Body of pancreas (tissue), 4 donors: ENCODE measurements around the gene SNED1. TPM values are rescaled to one million over a fixed set of nuclear protein-coding genes. Genes with fewer than 3 reads are reported as not detected.
"Not testable (repeated sequence)": the region's sequence is repeated elsewhere in the genome, so short reads cannot be mapped to it uniquely, and the experiment has no call there.

Experiments
- ATAC-seq: fragments of 150-250 bp; one replicate; pipeline ENCODE4 v1.9.1; 2016
- DNase-seq, 4 donors: peaks; one replicate each; pipeline ENCODE4 v3.0.0-alpha.2; 2019
- H3K27ac ChIP-seq, 4 donors: fragments of 200-600 bp; sonication (generic); 1 replicate in 3 of 4; 2 replicates in 1 of 4; pipeline versions ENCODE4 v1.5.1 to v1.6.1; 2016 to 2019; ENCODE audit warnings: mild to moderate bottlenecking in 1 of 4, mixed read lengths in 1 of 4, moderate library complexity in 1 of 4
- H3K27me3 ChIP-seq, 2 donors: fragments of 200-600 bp; sonication (generic); one replicate each; pipeline ENCODE4 v1.6.0; 2016; ENCODE audit warnings: mild to moderate bottlenecking in 1 of 2
- H3K36me3 ChIP-seq, 2 donors: fragments of 200-600 bp; sonication (generic); replicated peaks in 1 of 2; 2 replicates each; pipeline ENCODE4 v1.5.1; 2016; ENCODE audit warnings: low read depth in 2 of 2; ENCODE audit not compliant: insufficient read depth in 1 of 2
- H3K4me1 ChIP-seq: fragments of 200-600 bp; sonication (generic); one replicate; pipeline ENCODE4 v1.6.0; 2016
- H3K4me3 ChIP-seq, 2 donors: fragments of 200-600 bp; sonication (generic); 1 replicate in 1 of 2; 2 replicates in 1 of 2; pipeline ENCODE4 v1.5.1; 2016 to 2019
- H3K9me3 ChIP-seq, 3 donors: fragments of 200-600 bp; sonication (generic); 1 replicate in 2 of 3; 2 replicates in 1 of 3; pipeline ENCODE4 v1.5.1; 2016
- POLR2A ChIP-seq, 3 donors: fragments of 450-650 bp; IDR thresholded peaks; one replicate each; pipeline ENCODE4 v1.6.1; 2016; ENCODE audit warnings: antibody characterized with exemption in 3 of 3, mild to moderate bottlenecking in 2 of 3
- WGBS, 2 donors: methylation state at CpG; one replicate each; pipeline ENCODE4 v1.1.5; 2017; 5-methylcytosine and 5-hydroxymethylcytosine counted together
- intact Hi-C: fragments of 100-400 bp; cut with DNase I; formaldehyde crosslinking; loops from one replicate; pipeline ENCODE4 v1.15.1; 2023
- total RNA-seq, 2 donors: library from RNA; depleted of rRNA; stranded (reverse); fragments of >200 nt; gene quantifications; one replicate each; pipeline ENCODE4 v1.1.0, GENCODE V29; 2016
- TF ChIP-seq, protein P1 (sequence below), 7 experiments: fragments of 450-650 bp in 4 of 7; fragments of 200-600 bp in 3 of 7; sonication (generic) in 3 of 7; IDR thresholded peaks; one replicate each; pipeline ENCODE4 v1.5.1; 2016 to 2019; ENCODE audit warnings: antibody characterized with exemption in 7 of 7

SNED1 gene
- total RNA-seq, 2 donors from 2014 or later: 13.5 to 33.0 TPM

DNA sequence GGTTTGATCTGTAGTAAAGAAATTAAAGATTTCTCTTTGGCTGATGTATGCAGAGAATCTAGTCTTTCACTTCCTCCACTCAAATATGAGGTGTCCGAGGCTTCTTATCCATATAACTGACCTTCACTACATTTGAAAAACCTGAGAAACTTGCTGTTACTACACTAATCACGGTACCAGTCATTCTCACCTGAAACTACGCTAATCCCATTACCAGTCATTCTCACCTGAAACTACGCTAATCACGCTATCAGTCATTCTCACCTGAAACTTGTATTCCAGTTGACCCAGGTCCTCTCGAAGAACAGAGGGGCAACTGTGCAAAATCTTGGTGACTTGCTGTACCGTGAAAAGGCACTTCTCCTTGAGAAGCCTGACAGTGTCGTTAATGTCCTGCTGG, 98.6 kb downstream of the SNED1 start:
- intact Hi-C loops: no loop called here
- Histone ChIP-seq H3K36me3 (peaks cover 7 to 11% of the 10 kb centered on the region in 2 donors), H3K27me3 (no peaks in the 10 kb centered on the region), H3K9me3 (no peaks in the 10 kb centered on the region), H3K4me3 (no peak overlapping the region), H3K4me1 (peaks cover 19% of the 10 kb centered on the region), H3K27ac (no peak overlapping the region)
- TF ChIP-seq POLR2A (IDR thresholded peaks at IDR 0.05): no peak
- TF ChIP-seq, protein P1, sequence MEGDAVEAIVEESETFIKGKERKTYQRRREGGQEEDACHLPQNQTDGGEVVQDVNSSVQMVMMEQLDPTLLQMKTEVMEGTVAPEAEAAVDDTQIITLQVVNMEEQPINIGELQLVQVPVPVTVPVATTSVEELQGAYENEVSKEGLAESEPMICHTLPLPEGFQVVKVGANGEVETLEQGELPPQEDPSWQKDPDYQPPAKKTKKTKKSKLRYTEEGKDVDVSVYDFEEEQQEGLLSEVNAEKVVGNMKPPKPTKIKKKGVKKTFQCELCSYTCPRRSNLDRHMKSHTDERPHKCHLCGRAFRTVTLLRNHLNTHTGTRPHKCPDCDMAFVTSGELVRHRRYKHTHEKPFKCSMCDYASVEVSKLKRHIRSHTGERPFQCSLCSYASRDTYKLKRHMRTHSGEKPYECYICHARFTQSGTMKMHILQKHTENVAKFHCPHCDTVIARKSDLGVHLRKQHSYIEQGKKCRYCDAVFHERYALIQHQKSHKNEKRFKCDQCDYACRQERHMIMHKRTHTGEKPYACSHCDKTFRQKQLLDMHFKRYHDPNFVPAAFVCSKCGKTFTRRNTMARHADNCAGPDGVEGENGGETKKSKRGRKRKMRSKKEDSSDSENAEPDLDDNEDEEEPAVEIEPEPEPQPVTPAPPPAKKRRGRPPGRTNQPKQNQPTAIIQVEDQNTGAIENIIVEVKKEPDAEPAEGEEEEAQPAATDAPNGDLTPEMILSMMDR (IDR thresholded peaks at IDR 0.05): no peak
- ATAC-seq (no peak), DNase-seq (no peak)
- 75 to 84% methylated on average over 8 of the region's 8 CpGs for WGBS, 2 donors

DNA sequence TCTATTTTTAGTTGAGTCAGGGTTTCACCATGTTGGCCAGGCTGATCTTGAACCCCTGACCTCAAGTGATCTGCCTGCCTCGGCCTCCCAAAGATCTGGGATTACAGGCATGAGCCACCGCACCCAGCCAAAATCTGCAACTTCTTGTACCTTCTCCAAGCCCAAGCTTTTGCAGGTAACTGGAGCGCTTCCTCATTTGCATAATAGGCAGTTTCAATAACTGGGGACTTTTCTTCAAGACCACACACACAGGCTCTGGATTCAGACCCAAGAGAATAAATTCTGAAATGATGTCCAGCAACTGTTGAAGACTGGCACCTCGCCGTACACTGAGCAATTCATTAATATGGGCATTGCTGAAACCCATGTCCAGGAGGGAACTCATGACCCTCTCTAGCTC, 100.8 kb downstream of the SNED1 start:
- intact Hi-C loops: no loop called here
- H3K36me3 ChIP-seq: peaks cover 7 to 11% of the 10 kb centered on the region in 2 donors
- peaks cover 30% of the 10 kb centered on the region for H3K4me1 ChIP-seq
- TF ChIP-seq, protein P1 (IDR thresholded peaks at IDR 0.05): no peak
- TF ChIP-seq POLR2A (IDR thresholded peaks at IDR 0.05): no peak
- H3K4me3 ChIP-seq: no peak overlapping the region
- DNase-seq (no peak), ATAC-seq (no peak)
- no peaks in the 10 kb centered on the region for H3K27me3 ChIP-seq
- H3K27ac ChIP-seq: no peak overlapping the region
- 91% methylated on average over 5 of the region's 5 CpGs for whole genome bisulfite sequencing, 2 donors
- no peaks in the 10 kb centered on the region for H3K9me3 ChIP-seq

DNA sequence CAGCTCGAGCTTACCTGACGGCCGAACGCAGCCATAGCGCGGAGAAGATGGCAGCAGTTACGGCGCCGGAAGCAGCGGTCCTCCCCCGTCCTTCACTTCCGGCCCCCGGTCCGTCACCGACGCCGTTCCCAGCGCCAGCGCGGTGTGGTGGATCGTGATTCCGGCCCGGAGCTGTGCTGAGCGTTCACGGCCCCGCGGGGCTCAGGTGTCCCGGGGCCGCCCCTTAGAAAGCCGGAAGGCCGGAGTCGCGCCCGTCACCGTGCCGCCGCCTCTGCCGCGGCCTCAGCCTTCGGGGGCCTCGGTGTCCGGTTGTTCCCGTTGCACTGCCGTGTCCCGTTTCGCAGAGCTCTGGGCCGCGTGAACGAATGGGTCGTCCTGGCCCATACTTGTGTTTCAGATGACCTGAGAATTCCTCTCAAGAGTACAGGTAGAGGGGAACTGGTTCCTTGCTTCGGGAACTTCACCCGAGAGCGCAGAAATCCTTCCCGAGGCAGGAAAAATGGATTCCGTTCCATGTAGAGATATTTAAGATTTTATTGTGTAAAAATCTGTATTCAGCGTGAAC, 103.9 kb downstream of the SNED1 start, which contains the start of gene MTERF4:
MTERF4 (minus strand) TSS at position 49 of the 565 bp plus-strand sequence; CDS start at position 35, 14 bp downstream.
- Histone ChIP-seq H3K27ac (peak within 1 kb of the TSS; percentile 43 to 89 (median 81)), H3K36me3 (no peaks in the 10 kb centered on the region), H3K4me3 (peak within 1 kb of the TSS; percentile 32 to 91), H3K9me3 (no peaks in the 10 kb centered on the region), H3K4me1 (peaks cover 30% of the 10 kb centered on the region), H3K27me3 (no peaks in the 10 kb centered on the region)
- TF ChIP-seq, protein P1 (IDR thresholded peaks at IDR 0.05): peak in 1 of 7 experiments; percentile 12
- peak; percentile 57 to 89 (median 87) for TF ChIP-seq POLR2A (IDR thresholded peaks at IDR 0.05)
- ATAC-seq (peak; percentile 98), DNase-seq (peak; percentile 90 to 93 (median 92))
- WGBS, 2 donors: 0% methylated on average over 7 to 55 of the region's 56 CpGs
- intact Hi-C loops: no loop called here

DNA sequence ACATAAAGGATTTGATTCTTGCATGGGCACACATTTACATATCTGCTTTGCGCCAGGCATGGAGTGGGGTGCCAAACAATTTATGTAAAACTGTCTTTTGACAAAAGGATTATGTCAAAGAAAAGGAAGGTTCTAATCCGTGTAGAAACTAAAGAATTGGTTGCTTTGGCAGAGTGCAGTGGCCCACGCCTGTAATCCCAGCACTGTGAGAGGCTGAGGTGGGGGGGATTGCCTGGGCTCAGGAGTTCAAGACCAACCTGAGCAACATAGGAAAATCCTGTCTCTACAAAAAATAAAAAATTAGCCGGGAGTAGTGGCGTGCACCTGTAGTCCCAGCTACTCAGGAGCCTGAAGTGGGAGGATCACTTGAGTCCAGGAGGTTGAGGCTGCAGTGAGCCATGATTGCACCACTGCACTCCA, 104.8 kb downstream of the SNED1 start:
- no peak for TF ChIP-seq POLR2A (IDR thresholded peaks at IDR 0.05)
- Histone ChIP-seq H3K4me3 (peak overlapping the region in 1 of 2 donors; percentile 32), H3K4me1 (peaks cover 30% of the 10 kb centered on the region), H3K27ac (peak overlapping the region; percentile 43 to 89 (median 81)), H3K27me3 (no peaks in the 10 kb centered on the region), H3K36me3 (no peaks in the 10 kb centered on the region), H3K9me3 (no peaks in the 10 kb centered on the region)
- ATAC-seq: no peak
- intact Hi-C loops: no loop called here
- DNase-seq: no peak
- 23 to 31% methylated on average over 5 of the region's 5 CpGs for WGBS, 2 donors

DNA sequence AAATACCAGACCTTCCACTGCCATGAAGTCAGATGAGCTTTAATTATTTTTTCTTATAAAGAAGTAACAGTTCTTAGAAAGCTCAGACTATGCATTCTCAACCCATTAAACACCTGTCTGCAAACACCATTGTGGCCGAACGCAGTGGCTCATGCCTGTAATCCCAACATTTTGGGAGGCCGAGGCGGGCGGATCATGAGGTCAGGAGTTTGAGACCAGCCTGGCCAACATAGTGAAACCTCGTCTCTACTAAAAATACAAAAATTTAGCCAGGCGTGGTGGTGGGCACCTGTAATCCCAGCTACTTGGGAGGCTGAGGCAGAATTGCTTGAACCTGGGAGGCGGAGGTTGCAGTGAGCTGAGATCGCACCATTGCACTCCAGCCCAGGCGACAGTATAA, 106.2 kb downstream of the SNED1 start:
- H3K9me3 ChIP-seq, H3K27me3 ChIP-seq, DNase-seq, intact Hi-C loops, H3K4me3 ChIP-seq, H3K36me3 ChIP-seq, ATAC-seq, H3K27ac ChIP-seq: not testable (repeated sequence)
- H3K4me1 ChIP-seq: peaks cover 30% of the 10 kb centered on the region
- 96 to 97% methylated on average over 10 of the region's 10 CpGs for WGBS, 2 donors

DNA sequence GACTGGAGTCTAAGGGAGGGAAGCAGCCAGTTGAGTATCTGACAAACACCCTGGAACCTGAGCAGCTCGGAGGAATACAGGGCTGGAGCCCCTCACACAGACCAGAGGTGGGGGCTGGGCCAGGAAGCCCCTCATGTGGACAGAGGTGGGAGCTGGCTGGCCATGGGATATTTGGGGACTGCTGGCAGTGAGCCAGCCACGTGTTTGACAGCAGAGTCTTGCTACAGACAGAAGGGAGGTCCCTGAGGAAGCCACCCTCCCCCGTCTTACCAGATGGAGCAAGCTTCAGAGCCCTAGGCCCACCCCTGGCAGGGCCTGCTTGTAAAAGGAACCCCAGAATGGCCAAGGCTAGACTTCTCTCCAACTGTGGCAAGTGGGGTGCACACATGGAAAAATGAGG, 107.2 kb downstream of the SNED1 start:
- Histone ChIP-seq H3K27ac (no peak overlapping the region), H3K9me3 (no peaks in the 10 kb centered on the region), H3K36me3 (no peaks in the 10 kb centered on the region), H3K4me3 (no peak overlapping the region), H3K27me3 (no peaks in the 10 kb centered on the region), H3K4me1 (peaks cover 19% of the 10 kb centered on the region)
- no peak for DNase-seq
- 63 to 67% methylated on average over 3 of the region's 3 CpGs for WGBS, 2 donors
- TF ChIP-seq POLR2A (IDR thresholded peaks at IDR 0.05): no peak
- TF ChIP-seq, protein P1 (IDR thresholded peaks at IDR 0.05): no peak
- ATAC-seq: no peak
- intact Hi-C loops: no loop called here
